Stimulated activated CD8-positive, alpha-beta memory T cell treated with anti-CD3 and anti-CD28 coated beads, Interleukin-4, amount 100 ng/mL, for 1 hour (primary cell): ENCODE results near the gene VPS72.
"Not testable (repeated sequence)": the region's sequence is repeated elsewhere in the genome, so short reads cannot be mapped to it uniquely, and the experiment has no call there.

ENCODE experiments used
- DNase-seq, 2 donors: peaks; one replicate each; pipeline ENCODE4 v3.0.0-alpha.2; 2020; ENCODE audit warnings: low read depth in 2 of 2, low spot score in 1 of 2

The VPS72 gene

DNA sequence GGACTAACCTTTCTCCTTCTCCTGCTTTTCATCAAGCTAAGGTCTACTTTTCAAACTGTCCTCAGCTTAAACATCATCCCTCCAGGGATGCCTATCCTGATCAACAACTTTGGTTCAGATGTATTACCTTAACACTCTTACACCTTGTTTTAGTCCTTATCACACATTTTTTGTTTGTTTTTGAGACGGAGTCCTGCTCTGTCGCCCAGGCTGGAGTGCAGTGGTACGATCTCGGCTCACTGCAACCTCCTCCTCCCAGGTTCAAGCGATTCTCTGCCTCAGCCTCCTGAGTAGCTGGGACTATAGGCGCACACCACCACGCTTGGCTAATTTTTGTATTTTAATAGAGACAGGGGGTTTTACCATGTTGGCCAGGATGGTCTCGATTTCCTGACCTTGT lies 1.3 kb downstream of the VPS72 start:
- DNase-seq: not testable (repeated sequence)

DNA sequence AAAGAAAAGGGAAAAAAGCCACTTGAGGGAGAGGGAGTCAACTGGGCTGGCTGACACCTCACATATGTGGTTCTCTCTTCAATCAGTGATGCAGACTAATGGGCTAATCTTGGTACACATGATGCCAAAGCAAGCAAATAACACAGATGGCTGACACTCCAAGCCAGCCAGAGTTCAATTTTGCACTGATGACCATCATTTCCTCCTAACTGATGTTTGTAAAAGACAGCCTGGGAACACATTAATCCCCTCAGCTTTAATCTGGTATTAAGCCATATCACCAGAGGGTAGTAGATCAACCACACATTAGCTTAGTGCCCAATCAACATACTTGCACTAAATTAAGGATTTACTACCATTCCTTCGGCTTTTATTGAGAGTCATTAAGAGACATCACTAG lies 2.8 kb downstream of the VPS72 start:
- no peak for DNase-seq

DNA sequence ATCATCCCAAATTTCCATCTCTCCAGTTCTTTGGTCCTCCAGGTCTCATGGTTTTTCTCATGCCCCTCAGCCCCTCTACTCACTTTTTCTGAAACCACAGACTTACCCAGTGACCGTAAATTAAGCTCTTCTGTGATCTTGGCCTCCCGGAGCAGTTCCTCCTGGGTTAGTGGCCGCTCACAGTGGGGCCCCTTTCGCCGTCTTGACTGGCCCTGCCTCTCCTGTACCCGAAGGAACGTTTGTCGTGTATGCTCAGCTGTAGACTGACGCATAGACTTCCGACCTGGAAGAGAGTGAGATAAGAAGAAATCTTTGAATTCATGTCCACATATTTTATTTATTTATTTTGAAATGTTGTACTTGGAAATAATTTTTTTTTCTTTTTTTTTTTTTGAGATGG lies 5.8 kb downstream of the VPS72 start:
- DNase-seq: no peak

DNA sequence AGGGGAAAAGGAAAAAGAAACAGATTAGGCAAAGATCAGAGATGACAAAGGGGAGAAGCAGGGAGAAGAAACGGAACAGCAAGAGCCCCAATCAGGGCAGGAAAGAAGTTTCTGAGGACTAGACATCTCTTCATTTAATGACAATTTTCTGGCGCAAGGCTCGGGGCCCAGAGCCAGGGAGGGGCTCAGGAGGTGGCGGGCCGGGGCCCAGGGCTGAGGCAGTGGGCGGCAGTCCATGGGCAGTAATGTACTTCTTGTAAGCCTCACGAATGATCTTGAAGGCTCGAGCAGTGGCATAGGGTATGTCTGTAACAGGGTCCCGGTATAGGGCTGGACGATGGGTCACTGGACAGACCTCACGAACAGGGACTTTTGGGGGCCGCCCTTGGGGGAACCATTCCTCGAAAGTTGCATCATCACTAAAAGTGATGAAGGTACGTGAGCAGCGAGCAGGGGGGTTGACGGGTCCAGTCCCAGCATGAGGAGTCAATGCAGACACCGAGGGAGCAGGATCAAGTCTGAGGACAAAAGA lies 13.4 kb downstream of the VPS72 start:
- no peak for DNase-seq

DNA sequence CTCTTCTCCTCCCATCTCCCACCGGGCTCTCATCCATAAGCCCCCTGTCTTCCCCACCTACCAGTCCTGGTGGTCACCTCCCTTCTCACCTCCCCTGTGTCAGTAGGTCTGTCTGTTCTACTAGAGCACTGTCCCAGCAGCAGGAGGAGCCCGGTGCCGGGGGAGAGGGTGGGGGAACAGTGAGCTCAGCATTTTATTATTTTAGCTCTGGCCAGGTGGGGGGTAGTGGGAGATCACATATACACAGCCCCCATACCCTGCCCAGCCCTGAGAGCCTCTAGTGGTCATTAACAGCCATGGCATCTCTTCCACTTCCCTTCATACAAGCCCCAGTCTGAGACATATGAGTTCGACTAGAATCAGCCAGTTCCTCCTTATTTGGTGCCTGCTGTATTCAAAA lies 14.1 kb downstream of the VPS72 start, which contains the start of gene TMOD4:
TSS of gene TMOD4 (minus strand) at position 119 of the 400 bp plus-strand sequence. CDS start 1,106 bp downstream, outside the sequence.
- DNase-seq: no peak

DNA sequence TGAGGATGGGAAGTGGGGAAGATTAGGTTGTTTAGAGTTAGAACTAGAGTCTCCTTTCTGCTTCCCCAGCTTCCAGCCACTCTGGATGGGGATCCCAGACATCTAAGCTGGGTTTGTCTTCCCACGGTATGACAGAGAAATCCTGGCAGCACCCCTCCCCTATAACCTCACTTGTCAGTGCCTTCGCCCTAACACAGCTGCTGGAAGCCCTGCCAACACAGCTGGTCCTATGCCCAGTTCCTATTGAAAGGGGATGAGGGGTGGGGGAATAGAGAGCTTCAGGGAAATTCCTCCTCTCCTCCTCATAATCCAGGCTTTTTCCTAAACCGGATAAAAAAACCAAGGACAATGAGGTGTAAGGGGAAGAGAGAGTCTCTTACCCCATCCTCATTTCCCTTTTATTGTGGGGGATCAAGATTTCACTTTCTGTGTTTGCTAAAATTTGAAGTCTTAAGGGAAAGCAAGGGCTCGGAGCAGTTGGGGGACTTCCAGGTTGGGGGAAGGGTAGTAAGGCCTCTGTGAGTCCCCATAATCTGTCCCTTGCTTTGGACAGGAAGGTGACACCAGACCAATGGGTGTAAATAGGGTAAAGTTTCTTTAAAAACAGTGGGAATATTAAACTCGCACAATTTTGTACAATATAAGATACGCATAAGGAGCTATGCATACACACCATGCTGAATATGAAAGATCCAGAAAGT lies 14.8 kb downstream of the VPS72 start:
- DNase-seq: no peak

DNA sequence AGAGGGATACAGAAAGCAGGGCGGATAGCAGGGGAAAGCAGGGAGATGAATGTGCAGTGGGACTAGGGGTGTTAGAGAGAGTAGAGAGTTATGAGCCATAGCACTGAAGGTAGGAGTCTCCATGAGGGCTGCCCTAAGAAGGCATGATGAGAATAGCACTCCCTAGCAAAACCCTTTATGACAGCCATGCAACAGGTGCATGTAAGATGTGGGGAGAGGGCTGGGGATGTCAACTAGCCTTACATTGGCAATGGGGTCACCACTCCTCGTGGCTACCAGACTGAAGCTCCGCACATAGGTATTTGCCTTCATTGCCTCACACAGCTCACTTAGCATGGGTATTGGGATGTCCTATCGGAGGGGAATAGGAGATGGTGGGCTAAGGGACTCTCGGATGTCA lies 18.8 kb downstream of the VPS72 start:
- DNase-seq: no peak

DNA sequence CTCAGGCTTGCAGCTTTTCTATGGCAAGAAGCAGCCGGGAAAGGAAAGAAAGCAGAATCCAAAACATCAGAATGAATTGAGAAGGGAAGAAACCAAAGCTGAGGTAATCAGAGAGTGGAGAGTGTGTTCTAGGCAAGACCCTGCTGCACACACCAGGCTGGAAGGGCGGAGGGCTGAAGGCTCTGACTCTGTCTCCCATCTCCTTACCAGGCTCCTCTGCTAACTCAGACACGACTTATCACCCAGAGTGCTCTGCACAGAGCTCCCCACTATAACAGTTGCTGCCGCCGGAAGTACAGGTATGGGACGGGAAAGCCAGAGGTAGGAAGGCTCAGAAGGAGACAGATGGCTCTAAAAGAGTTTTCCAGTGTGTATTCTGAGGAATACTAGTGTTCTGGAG lies 22.9 kb downstream of the VPS72 start:
- DNase-seq: no peak

DNA sequence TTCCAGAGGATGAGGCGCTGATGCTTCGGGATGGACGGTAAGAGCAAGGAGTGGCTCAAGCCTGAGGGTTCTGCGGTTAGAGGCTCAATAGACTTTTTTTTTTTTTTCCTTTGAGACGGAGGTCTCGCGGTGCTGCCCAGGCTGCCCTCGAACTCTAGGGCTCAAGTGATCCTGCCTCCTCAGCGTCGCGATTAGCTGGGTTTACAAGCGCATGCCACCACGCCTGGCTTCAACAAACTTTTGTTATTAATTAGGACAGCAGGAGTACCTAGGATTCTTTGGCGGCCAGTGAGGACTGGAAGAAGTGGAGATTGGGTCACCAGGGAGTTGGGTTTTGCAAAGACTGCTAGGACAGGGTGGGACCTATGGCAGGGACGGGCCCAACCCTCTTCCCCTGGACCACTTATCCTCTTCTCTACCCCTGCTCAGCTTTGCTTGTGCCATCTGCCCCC lies 23.5 kb downstream of the VPS72 start:
- no peak for DNase-seq

DNA sequence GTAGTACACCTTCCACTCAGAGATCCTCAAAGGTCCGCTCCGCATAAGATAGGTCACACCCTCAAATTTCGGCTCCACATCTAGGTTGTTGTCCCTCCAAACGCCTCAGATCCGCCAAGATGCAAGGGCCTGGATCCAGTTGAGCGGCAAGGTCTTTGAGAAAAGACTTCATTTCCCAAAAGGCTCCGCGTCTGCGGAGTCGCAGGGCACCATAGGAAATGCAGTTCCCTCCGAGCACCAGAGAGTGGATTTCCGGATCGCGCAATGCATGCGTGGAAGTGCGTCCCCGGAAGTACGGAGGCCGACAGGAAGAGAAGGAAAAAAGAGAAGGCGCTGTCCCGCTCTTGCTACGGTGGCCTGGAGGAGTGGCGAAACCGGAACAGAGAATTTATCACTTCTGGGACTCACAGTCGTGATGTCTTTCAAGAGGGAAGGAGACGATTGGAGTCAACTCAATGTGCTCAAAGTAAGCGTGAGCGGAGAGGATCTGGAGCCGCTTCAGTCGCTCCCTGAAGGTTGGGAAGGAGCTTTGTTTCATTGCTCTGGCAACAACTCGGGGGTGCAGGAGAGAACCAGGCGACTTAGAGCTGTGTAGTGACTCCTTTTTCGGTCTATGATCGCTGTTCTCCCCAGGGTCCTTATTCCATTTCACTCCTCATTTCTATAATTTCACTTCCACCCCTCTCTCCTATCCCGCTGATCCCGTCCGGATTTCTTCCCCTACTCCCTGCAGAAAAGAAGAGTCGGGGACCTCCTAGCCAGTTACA lies 24.1 kb downstream of the VPS72 start, which contains the start of the genes LYSMD1 and SCNM1:
TSS of gene LYSMD1 (minus strand) at position 165 of the 767 bp plus-strand sequence. CDS start 644 bp downstream, outside the sequence.
TSS of gene SCNM1 (plus strand) at position 407 of the 767 bp plus-strand sequence. CDS start at position 416, 9 bp downstream.
- peak; percentile 80 to 88 for DNase-seq

DNA sequence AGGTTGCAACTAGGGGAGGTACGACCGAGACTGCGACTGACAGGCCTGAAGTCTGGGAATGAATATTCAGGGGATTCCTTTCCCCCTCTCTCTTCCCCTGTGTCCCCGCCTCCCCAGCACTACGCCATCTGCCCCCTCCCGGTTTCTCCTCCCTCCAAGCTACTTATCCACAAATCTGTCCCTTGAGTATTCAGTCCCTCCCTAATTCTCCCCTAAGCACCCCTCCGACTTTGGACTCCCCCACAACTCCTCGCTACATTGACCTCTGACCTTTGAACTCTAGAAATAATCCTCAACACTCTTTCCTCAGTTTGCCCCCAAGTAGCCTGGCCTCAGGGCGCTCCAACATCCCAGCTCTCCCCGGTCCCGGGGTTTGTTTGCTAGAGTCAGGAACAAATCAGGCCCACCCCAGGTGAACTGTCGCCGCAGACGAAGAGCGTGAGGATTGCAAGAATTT lies 24.7 kb downstream of the VPS72 start:
- DNase-seq: no peak

DNA sequence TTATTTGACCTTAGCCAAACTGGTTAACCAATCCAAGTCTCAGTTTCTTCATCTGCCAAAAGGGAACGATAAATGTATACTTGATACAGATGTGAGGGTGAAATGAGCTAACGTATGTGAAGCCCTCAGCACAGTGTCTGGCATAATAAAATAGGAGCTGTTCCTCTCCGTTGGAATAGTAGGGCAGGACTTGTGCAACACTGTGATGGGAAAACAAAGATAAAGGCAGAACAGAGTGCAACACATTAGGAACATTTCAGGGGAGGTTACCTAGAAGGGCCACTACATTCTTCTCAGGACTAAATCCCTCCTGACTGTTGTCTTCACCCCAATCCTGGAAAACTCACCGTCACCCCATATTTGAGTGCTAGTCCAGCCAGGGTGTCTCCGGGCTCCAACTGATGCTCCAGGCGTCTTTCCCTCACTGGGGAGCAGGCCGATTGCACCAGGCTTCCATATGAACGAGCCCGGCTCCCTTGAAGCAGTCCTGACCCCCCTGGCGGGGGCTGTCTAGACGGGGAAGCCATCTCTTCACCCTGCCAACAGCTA lies 25.2 kb downstream of the VPS72 start:
- no peak for DNase-seq

DNA sequence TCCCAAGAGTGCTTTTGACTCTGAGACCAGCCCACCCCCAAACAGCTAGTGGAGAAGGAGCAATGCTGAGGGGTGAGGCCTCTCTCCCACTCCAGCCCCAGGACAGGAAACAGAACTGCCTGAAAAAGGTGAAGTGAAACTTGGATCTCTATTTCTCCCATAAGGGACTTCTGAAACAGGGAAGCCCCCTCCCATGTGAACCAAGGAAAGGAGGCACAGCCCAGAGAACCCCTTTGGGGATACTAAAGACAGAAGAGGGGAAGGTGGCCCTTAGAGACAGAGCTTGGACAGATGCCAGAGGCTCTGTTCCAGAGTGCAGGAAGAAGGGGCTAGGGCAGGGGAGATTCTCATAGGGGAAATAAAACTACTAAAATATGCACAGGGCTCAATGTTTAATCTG lies 30.6 kb downstream of the VPS72 start:
- no peak for DNase-seq

DNA sequence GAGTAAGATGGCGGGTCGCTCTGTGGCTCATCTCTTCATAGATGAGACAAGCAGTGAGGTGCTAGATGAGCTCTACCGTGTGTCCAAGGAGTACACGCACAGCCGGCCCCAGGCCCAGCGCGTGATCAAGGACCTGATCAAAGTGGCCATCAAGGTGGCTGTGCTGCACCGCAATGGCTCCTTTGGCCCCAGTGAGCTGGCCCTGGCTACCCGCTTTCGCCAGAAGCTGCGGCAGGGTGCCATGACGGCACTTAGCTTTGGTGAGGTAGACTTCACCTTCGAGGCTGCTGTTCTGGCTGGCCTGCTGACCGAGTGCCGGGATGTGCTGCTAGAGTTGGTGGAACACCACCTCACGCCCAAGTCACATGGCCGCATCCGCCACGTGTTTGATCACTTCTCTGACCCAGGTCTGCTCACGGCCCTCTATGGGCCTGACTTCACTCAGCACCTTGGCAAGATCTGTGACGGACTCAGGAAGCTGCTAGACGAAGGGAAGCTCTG lies 31.2 kb downstream of the VPS72 start:
- no peak for DNase-seq

DNA sequence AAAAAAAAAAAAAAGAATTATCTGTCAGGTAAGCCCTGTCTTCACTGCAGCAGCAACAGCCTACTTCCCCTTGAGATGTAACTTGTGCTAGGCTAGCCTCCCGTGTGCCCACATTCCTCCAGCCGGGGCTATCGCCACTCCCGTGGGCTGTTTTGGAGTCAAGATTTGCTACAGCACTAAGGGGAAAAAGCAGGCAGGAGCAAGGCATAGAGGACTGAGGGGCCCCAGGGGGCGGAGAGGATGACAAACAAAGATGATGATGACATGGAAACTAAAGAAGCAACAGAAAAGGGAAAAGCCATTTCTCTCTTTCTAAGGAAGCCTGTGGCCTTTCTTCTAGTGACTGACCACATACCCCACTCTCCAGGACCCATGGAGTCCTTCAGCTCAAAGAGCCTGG lies 31.7 kb downstream of the VPS72 start:
- no peak for DNase-seq

DNA sequence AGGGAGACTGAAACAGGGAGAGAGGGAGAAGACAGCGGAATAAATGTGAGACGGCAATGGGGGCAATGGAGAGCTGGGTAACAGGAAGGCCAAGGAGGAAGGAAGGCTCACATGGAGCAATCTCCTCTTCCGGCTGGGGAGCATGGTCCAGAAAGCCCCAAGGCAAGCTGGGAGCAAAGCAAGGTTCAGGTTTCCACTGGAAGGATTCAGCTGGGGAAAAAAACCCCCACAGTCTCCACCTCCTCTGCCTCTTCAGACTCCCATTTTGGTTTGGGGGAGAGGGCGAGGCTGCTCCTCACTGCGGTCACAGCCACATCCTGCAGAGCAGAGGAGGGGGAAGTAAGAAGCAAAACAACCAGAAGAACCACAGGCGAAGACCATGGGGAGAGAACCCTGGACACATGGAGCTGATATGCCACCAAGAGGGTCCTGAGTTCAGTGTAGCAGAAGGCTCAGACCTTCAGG lies 32.9 kb downstream of the VPS72 start:
- peak in 1 of 2 donors; percentile 34 for DNase-seq

DNA sequence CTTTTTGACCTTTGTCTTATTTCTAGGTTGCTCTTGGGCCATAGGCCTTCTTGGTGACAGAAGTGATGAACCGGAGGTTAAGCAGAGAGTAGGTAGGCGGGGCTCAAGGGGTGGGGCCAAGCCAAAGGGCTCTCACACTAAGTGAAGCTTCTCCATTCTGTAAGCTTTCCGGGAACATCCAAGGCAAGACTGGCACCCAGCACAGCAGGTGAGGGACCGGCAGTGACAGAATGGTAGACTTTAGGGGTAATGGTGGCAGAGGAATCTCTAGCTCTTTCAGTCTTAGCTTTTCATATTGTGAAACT lies 33.5 kb downstream of the VPS72 start, which contains the start of gene TNFAIP8L2:
TSS of gene TNFAIP8L2 (plus strand) at position 135 of the 305 bp plus-strand sequence. CDS start 2,049 bp downstream, outside the sequence.
- peak; percentile 56 to 60 for DNase-seq

DNA sequence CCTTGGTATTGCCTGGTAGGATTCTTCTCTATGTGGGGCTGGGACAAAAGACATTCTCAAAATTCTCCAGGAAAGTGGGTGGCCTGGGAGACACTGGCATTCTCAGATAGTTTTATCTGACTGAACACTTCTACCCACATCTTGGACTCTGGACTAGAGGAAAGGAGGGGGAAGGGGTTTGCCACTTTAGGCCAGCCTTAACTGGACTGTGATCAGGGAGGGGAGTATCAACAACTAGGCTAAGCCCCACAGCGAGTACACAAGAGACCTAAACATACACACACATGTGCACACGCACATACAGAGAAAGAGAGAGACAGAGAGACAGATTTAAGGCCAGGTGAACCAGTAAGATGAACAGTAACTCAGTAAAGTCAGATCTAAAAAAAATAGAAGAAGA lies 42.3 kb downstream of the VPS72 start:
- no peak for DNase-seq

DNA sequence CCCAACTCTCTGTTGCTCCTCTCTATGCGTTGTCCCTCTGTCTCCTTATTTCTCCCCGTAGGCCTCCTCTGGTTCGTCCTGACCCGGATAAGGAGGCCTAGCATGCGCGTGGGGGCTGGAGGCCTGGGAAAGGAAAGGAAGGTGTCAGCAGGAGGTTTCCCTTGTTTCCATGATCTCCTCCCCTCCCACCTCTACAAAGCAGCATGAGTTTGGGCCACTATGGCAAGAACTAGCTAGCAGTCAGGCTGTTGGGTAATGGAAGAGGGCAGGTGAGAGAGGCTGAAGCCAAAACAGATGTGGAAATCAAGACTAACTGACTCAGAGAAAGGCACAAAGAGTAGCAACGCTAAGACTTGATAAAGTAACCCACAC lies 42.9 kb downstream of the VPS72 start:
- DNase-seq: no peak

DNA sequence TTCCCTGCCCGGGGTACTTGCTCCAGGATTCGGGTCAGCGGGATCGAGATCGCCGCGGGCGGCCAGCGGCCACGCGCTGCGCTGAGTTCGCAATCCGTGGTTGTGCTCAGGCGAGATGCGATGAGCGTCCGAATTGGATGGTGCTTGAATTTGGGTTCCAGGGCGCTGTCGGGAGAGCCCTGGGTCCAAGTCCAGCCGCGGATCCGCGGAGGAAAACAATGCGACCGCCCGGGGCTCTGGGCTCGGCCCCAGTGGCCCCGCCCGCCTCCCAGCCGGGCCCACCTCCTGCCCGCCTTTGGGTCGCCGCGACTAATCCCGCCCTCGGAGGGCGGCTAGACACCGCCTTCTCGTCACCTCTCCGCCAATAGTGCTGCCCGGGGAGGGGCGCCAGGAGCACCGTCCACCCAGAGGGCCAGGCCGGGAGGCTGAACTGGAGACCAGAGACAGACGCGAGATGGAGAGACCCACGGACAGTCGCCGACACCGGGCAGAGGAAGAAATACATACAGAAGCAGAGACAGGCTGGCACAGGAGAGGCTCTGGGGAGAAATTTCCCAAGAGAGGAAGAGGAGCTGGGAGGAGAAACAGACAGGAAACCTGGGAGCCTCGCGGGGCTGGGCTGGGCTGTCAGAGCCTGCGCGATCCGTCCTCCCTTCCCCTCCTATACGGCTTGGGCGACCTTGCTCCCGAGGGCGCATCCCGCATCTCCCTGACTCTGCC lies 43.4 kb downstream of the VPS72 start, which contains the start of gene SEMA6C:
TSS of gene SEMA6C (minus strand) at position 220 of the 720 bp plus-strand sequence. CDS start 4,010 bp downstream, outside the sequence.
- DNase-seq: peak; percentile 66 to 77

DNA sequence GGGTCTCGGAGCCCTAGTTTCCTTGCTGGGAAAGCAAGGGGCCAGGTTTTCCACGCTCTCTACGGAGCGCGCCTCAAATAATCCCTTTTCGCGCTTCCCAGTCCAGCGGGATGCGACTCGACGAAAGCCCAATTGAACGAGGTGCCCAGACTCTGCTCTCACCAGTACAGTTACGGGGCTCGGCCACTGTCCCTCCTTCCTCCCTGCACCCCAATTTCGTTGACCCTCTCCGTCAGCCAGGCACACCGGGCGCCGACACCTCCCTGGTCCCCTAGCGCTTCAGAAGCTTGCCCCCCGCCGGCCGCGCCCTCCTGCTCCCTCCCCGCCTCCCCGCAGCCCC lies 44.0 kb downstream of the VPS72 start:
- no peak for DNase-seq
